GM18505 (cell line): ENCODE results near the gene SLU7.

Experiments
- ATAC-seq: cut with Tn5 transposase; IDR thresholded peaks from one replicate; pipeline ENCODE4 v1.9.1; 2021; ENCODE audit not compliant: unreplicated experiment
- POLR2A ChIP-seq: IDR thresholded peaks from 4 replicates; pipeline ENCODE4 v1.6.1; 2011; ENCODE audit warnings: borderline replicate concordance; ENCODE audit not compliant: insufficient read depth, insufficient read length; ENCODE audit errors: extremely low read depth

The SLU7 gene

GRCh38 chr5:160418561-160419457 lies at the start of gene SLU7:
SLU7 (minus strand) TSS chr5:160419081; CDS start chr5:160415294, 3,787 bp downstream.
- ATAC-seq: peak; percentile 65
- peak; percentile 75 for TF ChIP-seq POLR2A

DNA sequence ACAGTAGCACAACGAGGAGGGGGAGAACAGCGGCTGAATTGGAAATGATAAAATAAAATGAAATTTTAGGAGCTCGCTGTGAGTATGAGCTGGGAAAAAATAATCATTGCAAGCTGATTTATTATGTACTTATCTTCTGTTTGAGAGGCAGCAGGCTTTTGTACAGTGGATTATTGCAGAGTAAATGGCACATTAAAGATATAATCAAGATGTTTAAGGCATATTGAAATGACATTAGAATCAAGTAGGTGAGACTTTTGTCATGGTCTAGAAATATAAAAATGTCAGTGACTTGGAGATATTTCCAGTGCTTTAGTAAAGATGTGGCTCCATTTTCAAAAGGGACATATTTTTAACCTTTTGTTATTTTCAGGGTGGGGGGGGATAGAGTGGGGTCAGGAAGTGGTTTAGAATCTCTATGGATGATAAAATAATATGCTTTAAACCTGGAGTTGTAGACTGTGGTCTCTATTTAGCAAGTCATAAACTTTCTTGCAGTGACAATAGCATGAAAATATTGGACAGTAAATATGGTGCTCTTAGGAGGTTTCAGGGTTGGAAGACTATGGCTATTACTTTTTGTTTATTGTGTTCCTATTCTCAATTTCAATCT lies 49.6 kb upstream of the SLU7 start:
- no peak for TF ChIP-seq POLR2A
- no peak for ATAC-seq

DNA sequence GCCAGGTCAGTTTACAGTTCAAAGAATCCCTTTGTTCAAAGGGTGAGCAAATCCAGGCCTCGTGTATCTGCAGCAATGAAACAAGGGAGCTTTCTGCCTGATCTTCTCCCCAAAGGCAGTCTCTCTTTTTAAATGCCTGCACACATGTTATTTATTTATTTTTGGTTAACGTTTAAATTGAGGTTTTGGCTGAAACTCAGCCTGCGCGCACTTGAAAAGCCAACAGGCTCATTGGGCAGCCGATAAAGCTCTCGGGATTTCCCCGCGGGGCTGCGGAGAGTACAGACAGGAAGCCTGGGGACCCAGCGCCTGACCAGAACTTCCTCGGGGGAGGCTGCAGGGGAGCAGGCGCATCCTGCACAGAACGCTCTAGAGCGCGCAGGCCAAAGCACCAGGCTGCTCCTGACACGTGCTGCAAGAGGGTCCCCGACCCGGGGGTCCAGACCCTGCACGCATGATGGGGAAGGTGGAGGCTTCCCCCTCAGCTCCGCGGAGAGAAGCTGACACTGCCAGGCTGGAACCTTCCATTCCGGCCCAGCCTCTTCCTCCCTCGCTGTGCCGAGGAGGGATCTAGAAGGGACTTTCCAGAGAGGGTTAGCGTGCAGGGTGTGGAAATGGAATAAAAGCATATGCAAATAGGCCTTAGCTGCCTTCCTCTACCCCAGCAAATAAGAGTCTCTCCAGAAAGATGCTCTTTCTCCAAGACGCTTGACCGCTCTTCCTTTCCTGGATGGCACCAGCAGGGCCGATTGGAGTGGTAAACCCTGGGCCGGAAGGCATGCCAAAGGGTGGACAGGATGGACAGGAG lies 48.9 kb upstream of the SLU7 start:
- TF ChIP-seq POLR2A: peak; percentile 95
- ATAC-seq: peak; percentile 91

DNA sequence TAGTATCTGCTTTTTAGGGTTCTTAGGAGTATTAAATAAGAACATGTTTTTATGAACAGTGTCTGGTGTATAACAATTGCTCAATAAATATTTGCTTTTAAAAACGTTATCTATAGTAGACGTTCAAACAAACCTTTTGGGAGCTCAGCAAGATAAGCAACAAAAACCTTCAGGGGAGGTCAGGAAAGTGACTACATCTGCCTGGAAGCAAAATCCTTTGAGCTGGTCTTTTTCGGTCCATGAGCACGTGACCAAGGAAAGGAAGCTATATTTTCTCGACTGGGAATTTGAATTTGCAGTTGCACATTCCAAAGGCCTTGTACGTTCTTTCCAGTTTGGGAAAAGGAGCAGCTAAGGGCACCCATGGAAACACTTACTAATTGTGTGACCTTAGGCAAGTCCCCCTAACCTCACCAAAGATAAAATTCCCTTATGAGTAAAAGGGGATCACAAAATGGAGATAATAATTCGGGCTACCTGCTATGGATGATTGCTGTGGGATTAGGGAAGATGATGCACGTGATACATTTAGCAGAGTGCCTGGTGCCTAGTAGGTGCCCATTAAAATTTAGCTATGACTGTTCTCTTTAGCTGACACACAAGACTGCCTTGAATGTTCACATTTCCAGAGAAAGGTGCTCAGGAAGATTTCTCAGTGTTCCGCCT lies 48.1 kb upstream of the SLU7 start:
- TF ChIP-seq POLR2A: no peak
- no peak for ATAC-seq

DNA sequence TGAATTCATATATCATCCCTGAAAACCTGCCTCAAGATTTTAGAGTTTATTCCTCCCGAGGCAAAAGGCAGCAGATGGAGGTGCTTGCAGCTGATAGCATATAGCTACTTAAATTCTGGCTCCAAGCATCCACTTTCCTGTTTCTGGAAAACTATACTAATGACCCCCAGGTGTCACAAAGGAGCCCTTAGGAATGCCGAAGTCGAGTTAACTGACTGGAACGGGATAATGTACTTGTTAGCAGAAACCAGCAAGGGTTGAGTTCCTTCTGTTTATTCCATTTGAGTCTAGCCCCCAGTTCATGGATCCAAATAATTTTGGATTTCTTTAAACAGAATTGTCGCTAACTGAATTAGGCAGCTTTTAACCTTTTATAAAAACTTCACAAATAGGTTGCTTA lies 47.2 kb upstream of the SLU7 start:
- no peak for TF ChIP-seq POLR2A

GRCh38 chr5:160464466-160464797 lies 45.6 kb upstream of the SLU7 start:
- TF ChIP-seq POLR2A: no peak
- no peak for ATAC-seq

More for the DNA sequence above, 47.2 kb upstream of the SLU7 start:
- no peak for ATAC-seq

GRCh38 chr5:160463740-160464465 lies 45.0 kb upstream of the SLU7 start:
- no peak for TF ChIP-seq POLR2A

DNA sequence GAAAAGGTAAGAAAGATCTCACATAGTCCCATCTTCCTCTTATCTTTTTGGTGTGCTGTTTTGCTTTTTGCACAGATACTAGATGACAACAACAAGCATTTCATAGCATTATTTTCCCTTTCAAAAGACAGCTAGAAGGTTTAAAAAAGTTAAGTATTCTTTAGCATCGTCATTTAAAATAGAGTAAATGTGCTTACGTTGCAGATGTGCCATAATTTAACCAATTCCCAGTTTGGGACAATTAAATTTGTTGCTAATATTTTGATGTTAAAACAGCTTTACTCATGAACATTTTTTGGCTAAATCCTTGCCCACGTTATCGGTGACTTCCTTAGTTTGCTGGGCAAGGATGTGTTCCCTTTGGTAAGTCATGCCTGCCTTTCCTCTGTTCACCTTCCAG lies 44.3 kb upstream of the SLU7 start:
- ATAC-seq: no peak
- no peak for TF ChIP-seq POLR2A

More at GRCh38 chr5:160463740-160464465, 45.0 kb upstream of the SLU7 start:
- ATAC-seq: no peak

DNA sequence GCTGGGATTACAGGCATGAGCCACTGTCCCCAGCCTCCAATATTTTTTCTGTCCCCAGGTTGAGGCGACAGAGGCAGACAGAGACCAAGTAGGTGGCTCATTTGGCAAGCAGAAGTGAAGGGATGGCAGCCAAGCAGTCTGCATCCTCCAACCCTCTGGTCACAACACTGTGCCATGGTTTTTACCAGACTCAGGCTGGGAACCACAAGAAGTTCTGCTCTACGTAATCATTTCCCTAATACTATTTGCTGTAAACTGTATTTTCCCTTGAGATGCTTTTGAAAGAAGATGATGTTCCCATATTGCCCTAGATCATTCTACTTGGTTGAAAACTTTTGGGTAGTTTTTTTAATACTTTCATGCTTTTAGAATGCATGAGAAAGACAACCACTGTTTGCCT lies 43.3 kb upstream of the SLU7 start:
- ATAC-seq: peak; percentile 25

DNA sequence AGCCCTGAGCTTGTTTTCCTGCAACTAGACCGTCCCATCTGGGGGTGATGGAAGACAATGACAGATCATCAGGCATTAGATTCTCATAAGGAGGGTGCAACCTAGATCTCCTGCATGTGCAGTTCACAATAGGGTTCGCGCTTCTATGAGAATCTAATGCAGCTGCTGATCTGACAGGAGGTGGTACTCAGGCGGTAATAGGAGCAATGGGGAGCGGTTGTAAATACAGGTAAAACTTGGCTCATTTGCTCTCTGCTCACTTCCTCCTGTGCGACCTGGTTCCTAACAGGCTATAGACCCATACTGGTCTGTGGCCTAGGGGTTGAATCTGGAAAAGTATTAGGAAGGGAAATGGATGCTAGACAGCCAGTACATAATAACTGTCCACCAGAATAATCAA lies 42.5 kb upstream of the SLU7 start:
- TF ChIP-seq POLR2A: no peak
- ATAC-seq: no peak

More for the DNA sequence above, 43.3 kb upstream of the SLU7 start:
- no peak for TF ChIP-seq POLR2A

GRCh38 chr5:160460377-160461049 lies 41.6 kb upstream of the SLU7 start:
- ATAC-seq: no peak
- no peak for TF ChIP-seq POLR2A
